Neural cell (in vitro differentiated cells): ENCODE results near the gene CACTIN.

Source experiments
- EP300 ChIP-seq: fragments of 450-650 bp; conservative IDR thresholded peaks from 2 replicates; pipeline ENCODE4 v1.6.1; 2014; ENCODE audit warnings: antibody characterized with exemption, mild to moderate bottlenecking, moderate library complexity; ENCODE audit not compliant: poor library complexity, severe bottlenecking
- EZH2 ChIP-seq: fragments of 200-600, 300-800 bp; shearing (Covaris generic), sonication (generic); IDR thresholded peaks from 2 replicates; pipeline ENCODE4 v1.6.1; 2014; ENCODE audit warnings: antibody characterized with exemption, low read length, borderline replicate concordance, mild to moderate bottlenecking; ENCODE audit not compliant: insufficient read depth, poor library complexity, severe bottlenecking
- MXI1 ChIP-seq: fragments of 450-650 bp; conservative IDR thresholded peaks from 2 replicates; pipeline ENCODE4 v1.6.1; 2014; ENCODE audit warnings: antibody characterized with exemption, mild to moderate bottlenecking; ENCODE audit not compliant: poor library complexity, severe bottlenecking
- POLR2AphosphoS5 ChIP-seq: IDR thresholded peaks from 2 replicates; pipeline ENCODE4 v1.6.1; 2012
- RAD21 ChIP-seq: fragments of 450-650 bp; conservative IDR thresholded peaks from 2 replicates; pipeline ENCODE4 v1.6.1; 2014; ENCODE audit warnings: antibody characterized with exemption, mild to moderate bottlenecking, moderate library complexity
- SMC3 ChIP-seq: fragments of 450-650 bp; conservative IDR thresholded peaks from 2 replicates; pipeline ENCODE4 v1.6.1; 2014; ENCODE audit warnings: antibody characterized with exemption, mild to moderate bottlenecking, moderate library complexity; ENCODE audit not compliant: poor library complexity
- TAF1 ChIP-seq: IDR thresholded peaks from 2 replicates; pipeline ENCODE4 v1.6.1; 2012; ENCODE audit warnings: low read depth
- TF ChIP-seq, protein P1 (sequence below): fragments of 450-650 bp; IDR thresholded peaks from 2 replicates; pipeline ENCODE4 v1.5.1; 2014; ENCODE audit warnings: antibody characterized with exemption, mild to moderate bottlenecking, moderate library complexity; ENCODE audit not compliant: poor library complexity, severe bottlenecking
- TF ChIP-seq, protein P2 (sequence below): IDR thresholded peaks from 2 replicates; pipeline ENCODE4 v1.6.1; 2012; ENCODE audit warnings: borderline replicate concordance

DNA sequence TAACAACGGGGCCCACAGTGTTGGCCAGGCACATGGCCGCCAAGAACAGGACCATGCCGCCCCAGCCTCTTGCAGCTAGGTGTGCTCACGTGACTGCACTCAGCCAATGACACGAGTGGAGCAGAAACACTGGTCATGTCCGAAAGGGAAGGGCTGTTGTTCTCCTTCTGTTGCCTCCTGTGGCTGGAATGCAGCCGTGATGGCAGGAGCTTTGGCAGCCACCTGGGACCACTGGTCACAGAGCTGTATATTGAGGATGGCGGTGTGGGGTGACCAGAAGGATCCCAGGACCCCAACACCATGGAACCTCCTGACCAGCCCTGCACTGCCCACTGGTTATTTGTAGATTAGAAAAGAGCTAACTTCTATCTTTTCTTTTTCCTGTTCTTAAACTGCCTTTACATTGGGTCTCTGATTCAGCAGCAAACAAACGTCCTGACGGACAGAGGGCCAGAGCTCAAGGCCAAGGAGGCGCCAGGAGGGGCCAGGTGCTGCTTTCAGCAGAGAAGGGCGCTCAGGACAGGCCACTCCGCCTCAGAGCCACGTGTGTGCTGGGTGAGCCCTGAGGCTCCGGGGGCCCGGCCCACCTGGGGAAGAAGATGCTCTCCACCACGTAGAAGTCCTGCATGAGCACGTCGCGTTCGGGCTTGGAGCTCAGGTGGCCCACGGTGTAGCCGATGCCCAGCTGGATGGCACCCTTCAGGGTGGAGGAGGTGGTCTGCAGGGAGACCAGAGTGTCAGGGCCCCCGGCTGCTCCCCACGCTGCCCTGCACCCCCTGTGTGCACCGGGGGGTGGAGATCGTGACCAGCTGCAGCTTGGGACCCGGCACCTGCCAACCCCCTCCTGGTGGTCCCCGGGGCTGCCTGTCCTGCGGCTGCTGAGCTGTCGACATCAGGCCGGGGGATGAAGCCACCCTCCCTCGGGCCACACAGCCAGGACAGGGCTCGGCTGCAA, 35.0 kb upstream of the CACTIN start:
- TF ChIP-seq, protein P1, sequence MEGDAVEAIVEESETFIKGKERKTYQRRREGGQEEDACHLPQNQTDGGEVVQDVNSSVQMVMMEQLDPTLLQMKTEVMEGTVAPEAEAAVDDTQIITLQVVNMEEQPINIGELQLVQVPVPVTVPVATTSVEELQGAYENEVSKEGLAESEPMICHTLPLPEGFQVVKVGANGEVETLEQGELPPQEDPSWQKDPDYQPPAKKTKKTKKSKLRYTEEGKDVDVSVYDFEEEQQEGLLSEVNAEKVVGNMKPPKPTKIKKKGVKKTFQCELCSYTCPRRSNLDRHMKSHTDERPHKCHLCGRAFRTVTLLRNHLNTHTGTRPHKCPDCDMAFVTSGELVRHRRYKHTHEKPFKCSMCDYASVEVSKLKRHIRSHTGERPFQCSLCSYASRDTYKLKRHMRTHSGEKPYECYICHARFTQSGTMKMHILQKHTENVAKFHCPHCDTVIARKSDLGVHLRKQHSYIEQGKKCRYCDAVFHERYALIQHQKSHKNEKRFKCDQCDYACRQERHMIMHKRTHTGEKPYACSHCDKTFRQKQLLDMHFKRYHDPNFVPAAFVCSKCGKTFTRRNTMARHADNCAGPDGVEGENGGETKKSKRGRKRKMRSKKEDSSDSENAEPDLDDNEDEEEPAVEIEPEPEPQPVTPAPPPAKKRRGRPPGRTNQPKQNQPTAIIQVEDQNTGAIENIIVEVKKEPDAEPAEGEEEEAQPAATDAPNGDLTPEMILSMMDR, result no peak
- TF ChIP-seq EP300, result no peak
- TF ChIP-seq RAD21, result no peak
- no peak for TF ChIP-seq POLR2AphosphoS5
- no peak for TF ChIP-seq EZH2
- TF ChIP-seq, protein P2, sequence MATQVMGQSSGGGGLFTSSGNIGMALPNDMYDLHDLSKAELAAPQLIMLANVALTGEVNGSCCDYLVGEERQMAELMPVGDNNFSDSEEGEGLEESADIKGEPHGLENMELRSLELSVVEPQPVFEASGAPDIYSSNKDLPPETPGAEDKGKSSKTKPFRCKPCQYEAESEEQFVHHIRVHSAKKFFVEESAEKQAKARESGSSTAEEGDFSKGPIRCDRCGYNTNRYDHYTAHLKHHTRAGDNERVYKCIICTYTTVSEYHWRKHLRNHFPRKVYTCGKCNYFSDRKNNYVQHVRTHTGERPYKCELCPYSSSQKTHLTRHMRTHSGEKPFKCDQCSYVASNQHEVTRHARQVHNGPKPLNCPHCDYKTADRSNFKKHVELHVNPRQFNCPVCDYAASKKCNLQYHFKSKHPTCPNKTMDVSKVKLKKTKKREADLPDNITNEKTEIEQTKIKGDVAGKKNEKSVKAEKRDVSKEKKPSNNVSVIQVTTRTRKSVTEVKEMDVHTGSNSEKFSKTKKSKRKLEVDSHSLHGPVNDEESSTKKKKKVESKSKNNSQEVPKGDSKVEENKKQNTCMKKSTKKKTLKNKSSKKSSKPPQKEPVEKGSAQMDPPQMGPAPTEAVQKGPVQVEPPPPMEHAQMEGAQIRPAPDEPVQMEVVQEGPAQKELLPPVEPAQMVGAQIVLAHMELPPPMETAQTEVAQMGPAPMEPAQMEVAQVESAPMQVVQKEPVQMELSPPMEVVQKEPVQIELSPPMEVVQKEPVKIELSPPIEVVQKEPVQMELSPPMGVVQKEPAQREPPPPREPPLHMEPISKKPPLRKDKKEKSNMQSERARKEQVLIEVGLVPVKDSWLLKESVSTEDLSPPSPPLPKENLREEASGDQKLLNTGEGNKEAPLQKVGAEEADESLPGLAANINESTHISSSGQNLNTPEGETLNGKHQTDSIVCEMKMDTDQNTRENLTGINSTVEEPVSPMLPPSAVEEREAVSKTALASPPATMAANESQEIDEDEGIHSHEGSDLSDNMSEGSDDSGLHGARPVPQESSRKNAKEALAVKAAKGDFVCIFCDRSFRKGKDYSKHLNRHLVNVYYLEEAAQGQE, result no peak
- no peak for TF ChIP-seq MXI1
- no peak for TF ChIP-seq TAF1
- no peak for TF ChIP-seq SMC3
